ENCODE data around the gene FSTL4. TPM values are rescaled to one million over a fixed set of nuclear protein-coding genes. Genes with fewer than 3 reads are reported as not detected.

The FSTL4 gene
- total and polyA plus RNA-seq, 2 donors from 2014 or later, result 0.09 to 4.0 TPM

DNA sequence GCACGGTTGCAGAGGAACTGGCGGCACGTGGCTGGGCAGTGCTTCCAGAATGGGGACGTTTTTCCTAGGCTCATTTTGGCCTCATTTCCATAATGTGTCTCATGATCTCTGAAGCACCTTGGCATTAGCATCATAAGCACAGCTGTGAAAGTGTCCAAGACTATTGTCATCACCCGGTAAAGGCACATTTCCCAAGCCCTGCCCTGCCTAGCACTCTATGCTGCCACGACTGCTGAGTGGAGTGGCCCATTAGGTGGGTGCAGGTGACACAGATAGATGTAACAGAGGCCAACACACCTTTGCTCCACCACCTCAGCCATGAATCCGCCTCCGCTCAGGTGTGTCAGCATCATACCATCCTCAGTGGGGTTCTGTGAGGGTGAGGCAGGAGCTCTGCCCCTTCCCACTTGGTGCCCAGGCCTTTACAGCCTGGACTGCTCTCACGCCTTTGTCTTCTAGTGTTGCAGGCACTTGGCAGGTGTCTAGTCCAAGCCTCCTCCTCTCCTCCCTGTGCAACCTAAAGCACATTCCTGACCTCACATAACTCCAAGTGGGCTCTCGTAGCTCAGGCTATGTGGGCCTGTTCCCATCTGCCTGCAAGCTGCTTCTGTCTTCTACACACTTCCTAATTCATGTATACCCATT, 213.0 kb downstream of the FSTL4 start:
- no peak overlapping the region for H3K4me3 ChIP-seq (ENCODE audit: low read length in 3 of 3)
- no peak for FAIRE-seq

GRCh38 chr5:133398646-133399101, 213.7 kb downstream of the FSTL4 start:
- DNase-seq (no peak), FAIRE-seq (no peak)
- no peak overlapping the region for H3K27ac ChIP-seq (ENCODE audit: low read depth in 2 of 2, low read length in 2 of 2)
- H3K4me3 ChIP-seq (ENCODE audit: low read length in 3 of 3), result no peak overlapping the region
- no peaks in the 10 kb centered on the region for H3K9me3 ChIP-seq (ENCODE audit: control insufficient read depth in 2 of 3, insufficient read depth in 1 of 3, low read length in 3 of 3)
- intact Hi-C loops (cut with DNase I), result no loop called here
- H3K9ac ChIP-seq (ENCODE audit: low read length in 3 of 3), result no peak overlapping the region
- no peak for TF ChIP-seq CTCF (IDR thresholded peaks at IDR 0.05; ENCODE audit: borderline replicate concordance, extremely low read depth, insufficient read depth)
- no peaks in the 10 kb centered on the region for H3K4me1 ChIP-seq (ENCODE audit: control insufficient read depth in 2 of 3, insufficient read depth in 2 of 3, low read depth in 1 of 3, low read length in 3 of 3)
- no peaks in the 10 kb centered on the region for H3K27me3 ChIP-seq (ENCODE audit: control insufficient read depth, insufficient read depth, low read length)
- H3K36me3 ChIP-seq (ENCODE audit: control insufficient read depth in 2 of 3, insufficient read depth in 3 of 3, low read length in 3 of 3), result no peaks in the 10 kb centered on the region

More for the DNA sequence above, 213.0 kb downstream of the FSTL4 start:
- TF ChIP-seq CTCF (IDR thresholded peaks at IDR 0.05; ENCODE audit: borderline replicate concordance, extremely low read depth, insufficient read depth), result no peak
- Histone ChIP-seq H3K36me3 (ENCODE audit: control insufficient read depth in 2 of 3, insufficient read depth in 3 of 3, low read length in 3 of 3) (no peaks in the 10 kb centered on the region), H3K9me3 (ENCODE audit: control insufficient read depth in 2 of 3, insufficient read depth in 1 of 3, low read length in 3 of 3) (no peaks in the 10 kb centered on the region), H3K27ac (ENCODE audit: low read depth in 2 of 2, low read length in 2 of 2) (no peak overlapping the region), H3K27me3 (ENCODE audit: control insufficient read depth, insufficient read depth, low read length) (no peaks in the 10 kb centered on the region), H3K4me1 (ENCODE audit: control insufficient read depth in 2 of 3, insufficient read depth in 2 of 3, low read depth in 1 of 3, low read length in 3 of 3) (no peaks in the 10 kb centered on the region), H3K9ac (ENCODE audit: low read length in 3 of 3) (no peak overlapping the region)
- no peak for DNase-seq
- intact Hi-C loops (cut with DNase I), result no loop called here

GRCh38 chr5:133397990-133398645, 214.2 kb downstream of the FSTL4 start:
- Histone ChIP-seq H3K27me3 (ENCODE audit: control insufficient read depth, insufficient read depth, low read length) (no peaks in the 10 kb centered on the region), H3K9me3 (ENCODE audit: control insufficient read depth in 2 of 3, insufficient read depth in 1 of 3, low read length in 3 of 3) (no peaks in the 10 kb centered on the region), H3K9ac (ENCODE audit: low read length in 3 of 3) (no peak overlapping the region), H3K36me3 (ENCODE audit: control insufficient read depth in 2 of 3, insufficient read depth in 3 of 3, low read length in 3 of 3) (no peaks in the 10 kb centered on the region), H3K4me3 (ENCODE audit: low read length in 3 of 3) (no peak overlapping the region), H3K4me1 (ENCODE audit: control insufficient read depth in 2 of 3, insufficient read depth in 2 of 3, low read depth in 1 of 3, low read length in 3 of 3) (no peaks in the 10 kb centered on the region), H3K27ac (ENCODE audit: low read depth in 2 of 2, low read length in 2 of 2) (no peak overlapping the region)
- FAIRE-seq, result no peak
- intact Hi-C loops (cut with DNase I), result no loop called here
- no peak for DNase-seq
- TF ChIP-seq CTCF (IDR thresholded peaks at IDR 0.05; ENCODE audit: borderline replicate concordance, extremely low read depth, insufficient read depth), result no peak
